SIG-M5 treated with dmso at 0.1 percent for 504 hours (cell line): ENCODE results near the gene CNPY1.

ENCODE experiments used
- DNase-seq: peaks from one replicate; lab custom pipeline; 2025; ENCODE audit not compliant: unreplicated experiment; lab: John Stamatoyannopoulos, UW

CNPY1 gene

DNA sequence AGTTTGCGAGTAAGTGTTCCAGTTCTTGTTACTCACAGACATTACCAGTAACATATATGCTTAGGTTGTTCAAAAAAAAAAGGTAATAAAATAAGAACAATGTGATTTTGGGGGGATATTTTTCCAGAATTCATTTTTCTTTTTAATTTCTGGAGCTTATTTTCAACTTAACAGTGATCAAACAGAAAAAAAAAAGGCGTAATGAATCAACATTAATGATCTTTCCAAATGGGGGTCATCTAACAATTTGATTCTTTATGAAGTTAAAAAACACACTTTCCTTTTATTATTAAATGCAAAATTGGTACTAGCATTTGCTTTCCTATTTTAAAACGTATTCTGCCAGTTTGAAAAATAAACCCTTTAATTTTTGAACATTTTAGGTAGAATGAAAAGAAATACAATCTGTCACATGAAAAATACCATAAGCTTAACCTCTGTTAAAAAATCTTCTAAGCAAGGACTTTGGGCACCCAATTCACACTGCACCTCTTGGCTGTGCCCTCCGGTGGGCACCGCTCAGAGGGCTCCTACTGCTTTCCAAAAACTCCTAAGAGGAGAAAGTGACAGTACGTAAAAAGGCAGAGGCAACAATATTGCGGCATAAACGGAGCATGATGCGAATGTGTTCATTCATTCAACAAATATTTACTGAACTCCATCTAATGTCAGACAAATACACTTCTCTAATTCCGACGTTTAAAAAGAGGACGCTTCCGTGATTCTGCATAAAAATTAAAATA, 32.6 kb downstream of the CNPY1 start:
- no peak for DNase-seq

DNA sequence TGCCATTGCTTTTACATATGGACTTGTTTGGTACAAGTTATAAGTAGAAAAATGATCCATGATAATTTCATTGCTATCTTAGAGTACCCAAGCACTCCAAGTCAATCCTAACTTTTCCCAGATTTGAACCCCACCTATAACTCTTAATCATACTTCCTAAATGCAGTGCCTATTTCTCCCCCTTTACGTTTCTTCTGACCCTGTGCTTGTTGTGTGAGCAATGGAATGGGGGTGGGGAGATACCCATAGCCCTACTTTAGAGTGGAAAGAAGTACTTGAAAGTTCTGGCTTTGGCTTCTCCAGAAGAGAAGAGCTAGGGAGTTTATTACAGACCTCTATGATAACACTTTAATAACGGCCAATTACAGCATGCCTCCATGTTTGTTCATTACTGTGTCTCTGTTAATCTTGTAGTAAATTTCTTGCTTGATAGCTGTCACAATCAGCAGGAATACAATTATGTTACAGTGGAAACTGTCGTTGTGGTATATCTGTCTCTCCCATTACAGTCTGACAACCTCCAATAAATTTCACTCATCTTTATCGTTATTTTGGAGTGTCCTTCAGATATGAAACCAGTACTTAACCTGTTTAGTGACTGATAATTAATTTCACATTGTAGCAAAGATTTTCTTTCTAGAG, 34.0 kb downstream of the CNPY1 start:
- DNase-seq, result no peak

DNA sequence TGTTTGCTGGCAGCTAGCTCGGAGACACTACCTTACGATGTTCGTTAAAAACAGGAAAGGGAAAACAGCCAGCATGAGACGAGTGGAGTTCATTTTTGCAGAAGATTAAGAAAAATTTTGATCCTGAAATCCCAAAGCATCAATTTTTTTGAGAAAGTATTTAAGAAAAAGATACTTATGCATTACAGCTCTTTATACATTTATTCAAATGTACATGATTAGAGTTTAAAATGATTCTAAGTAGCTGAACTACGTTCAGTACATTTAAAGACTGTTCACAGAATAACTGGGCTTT, 34.7 kb downstream of the CNPY1 start:
- no peak for DNase-seq

- no peak for DNase-seq
Observed at GRCh38 chr7:155510975-155511701, 35.2 kb downstream of the CNPY1 start.

GRCh38 chr7:155509725-155510551, 36.4 kb downstream of the CNPY1 start:
- DNase-seq, result no peak

DNA sequence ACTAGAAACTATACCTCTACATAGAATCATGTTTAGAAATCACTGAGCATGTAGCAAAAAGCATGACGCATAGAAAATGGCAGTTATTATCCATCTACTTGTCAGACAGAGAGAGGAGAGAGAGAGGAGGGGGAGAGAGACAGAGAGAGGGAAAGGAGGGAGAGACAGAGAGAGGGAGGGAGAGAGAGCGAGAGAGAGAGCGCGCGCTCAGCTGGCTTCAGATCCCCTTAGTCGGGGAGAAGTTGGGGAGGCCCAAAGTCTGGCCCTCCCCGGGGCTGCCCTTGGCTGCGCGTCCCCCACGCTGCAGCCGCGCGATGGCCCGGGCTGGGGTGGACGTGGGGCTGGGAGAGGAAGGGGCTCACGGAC, 37.0 kb downstream of the CNPY1 start:
- no peak for DNase-seq

GRCh38 chr7:155508376-155509358, 37.7 kb downstream of the CNPY1 start:
- no peak for DNase-seq

GRCh38 chr7:155507576-155507975, 38.8 kb downstream of the CNPY1 start:
- DNase-seq, result no peak

DNA sequence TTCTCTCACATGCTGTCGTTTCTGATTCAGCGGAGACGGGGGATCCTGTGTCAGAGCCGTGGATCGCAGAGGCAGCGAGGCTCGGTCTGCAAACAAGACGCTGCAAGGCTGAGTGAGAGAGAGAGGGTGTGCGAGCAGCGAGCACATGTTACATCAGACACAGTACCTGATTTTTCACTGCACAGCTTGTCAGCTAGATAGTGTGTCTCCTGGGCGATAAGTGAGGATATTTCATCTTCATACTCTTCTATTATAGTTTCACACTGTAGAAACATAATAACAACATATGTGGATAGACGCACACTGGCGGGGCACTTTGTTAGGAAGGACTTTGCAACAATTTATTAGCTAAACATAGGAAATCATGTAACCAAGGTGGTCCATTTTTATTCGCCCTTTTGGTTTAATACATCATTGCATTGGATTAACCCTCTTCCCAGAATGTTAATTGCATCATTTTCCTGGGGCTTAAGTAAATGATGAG, 39.5 kb downstream of the CNPY1 start:
- no peak for DNase-seq

DNA sequence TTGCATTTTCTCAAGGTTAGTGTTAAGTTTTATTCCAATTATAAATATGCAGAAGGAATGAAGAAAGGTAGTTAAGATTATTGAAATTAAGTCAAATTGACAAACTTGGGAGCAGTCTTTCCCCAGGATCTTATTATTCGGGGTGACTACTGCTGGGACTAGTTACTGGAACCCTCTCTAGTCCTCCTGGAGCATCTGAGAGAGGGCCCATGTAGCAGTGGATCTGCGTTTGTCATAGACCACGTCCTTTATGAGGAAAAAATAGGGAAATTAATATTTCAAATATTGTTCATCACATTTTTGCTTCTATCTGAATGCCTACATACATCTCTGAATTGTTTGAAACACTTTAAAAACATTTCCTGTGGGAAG, 41.0 kb downstream of the CNPY1 start:
- no peak for DNase-seq

DNA sequence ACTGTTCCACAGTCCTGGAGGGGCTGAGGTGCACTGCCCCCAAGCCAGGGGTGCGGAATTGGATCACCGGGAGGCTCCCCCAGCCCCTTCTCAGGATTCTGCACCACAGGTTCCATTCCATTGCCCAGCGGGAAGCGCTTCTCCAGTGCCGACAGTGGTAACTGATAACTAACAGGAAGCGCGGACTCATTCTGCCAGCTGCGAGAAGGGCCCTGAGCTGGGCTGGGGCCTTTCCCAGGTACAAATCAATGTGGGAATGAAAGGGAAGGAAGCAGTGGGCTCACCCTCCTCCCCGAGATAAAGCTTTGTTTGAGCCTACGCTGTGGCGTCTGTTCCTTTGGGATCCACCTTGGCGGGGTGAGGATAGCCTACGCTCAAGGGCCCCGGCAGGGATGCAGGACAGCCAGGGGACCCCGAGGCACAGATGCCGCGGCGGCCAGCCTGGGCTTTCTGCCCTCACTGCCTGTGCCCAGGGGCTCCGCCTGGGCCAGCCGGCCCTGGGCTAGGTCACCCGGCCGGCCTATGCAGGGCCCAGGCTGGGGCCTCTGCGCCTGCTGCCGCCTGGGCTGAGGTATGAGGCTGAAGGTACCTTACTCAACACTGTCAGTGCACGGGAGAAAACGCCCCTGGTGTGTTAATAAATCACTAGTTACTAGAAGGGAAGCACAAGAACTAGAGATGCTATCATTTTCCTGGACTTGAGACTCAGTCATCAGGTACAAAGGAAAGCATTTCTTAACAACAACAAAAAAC, 49.0 kb downstream of the CNPY1 start:
- DNase-seq, result no peak

- DNase-seq, result no peak
Observed at GRCh38 chr7:155496267-155497005, 49.9 kb downstream of the CNPY1 start.

DNA sequence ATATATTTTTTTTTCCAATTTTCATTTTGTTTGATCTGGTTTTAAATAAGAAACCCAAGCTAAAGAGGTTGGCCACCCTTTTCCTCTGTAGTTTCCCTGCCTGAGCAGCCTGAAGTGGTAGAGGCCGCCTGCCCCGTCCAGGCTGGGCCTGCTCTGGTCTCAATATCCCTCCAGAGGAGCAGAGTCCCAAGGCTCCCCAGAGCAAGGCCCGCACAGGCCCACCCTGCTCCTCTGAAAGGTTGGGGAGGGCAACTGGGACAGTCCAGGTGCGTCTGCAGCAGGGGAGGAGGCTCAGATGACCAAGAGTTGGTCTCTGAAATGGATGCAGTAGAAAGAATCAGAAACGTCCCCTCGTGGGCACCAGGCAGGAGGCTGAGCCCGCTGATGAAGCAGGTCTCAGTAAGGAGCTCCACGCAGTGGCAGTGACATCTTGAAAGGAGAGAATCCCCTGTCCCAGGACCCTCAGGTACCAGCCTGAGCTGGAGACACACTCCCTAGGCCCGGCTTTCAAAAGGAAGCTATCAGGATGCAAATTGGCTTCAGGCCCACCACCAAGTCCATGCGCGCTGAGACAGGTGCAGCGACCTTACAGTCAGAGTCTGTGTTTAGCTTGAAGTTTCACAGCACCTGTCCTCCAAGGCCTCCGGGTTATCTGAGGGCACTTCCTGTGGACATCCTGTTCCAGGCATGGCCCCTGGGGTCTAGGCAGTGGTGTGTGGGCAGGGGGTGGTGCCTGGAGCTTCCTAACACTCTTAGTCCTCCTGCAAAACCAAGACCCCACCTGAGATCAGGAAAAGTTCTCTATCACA, 50.7 kb downstream of the CNPY1 start:
- DNase-seq, result no peak

DNA sequence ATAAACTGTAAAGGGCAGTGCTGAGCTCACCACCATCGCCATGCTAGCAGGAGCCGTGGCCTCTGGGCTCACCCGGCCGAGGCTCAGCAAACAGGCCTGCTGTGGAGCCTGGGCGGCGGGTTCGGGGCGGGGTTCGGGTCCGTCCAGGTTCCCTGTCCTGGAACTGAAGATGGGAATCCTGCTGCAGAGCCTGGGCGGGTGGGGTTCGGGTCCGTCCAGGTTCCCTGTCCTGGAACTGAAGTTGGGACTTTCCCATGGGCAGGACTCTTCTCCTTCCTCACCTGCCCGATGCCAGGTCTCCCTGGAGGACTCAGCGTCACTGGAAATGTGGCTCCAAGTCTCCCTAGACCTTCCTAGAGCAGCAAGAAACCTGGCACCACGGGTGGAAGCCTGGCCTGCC, 51.8 kb downstream of the CNPY1 start:
- no peak for DNase-seq

- DNase-seq, result no peak
Observed at GRCh38 chr7:155493744-155494538, 52.4 kb downstream of the CNPY1 start.

- DNase-seq, result no peak
Observed at GRCh38 chr7:155491812-155492211, 54.5 kb downstream of the CNPY1 start.
